ENCODE results near the gene NACC1.

The NACC1 gene

GRCh38 chr19:13089139-13089856 lies 28.8 kb upstream of the NACC1 start:
- DNase-seq, result peak; percentile 31

- DNase-seq, result no peak
These were observed 28.1 kb upstream of the NACC1 start for GRCh38 chr19:13089857-13090507.

- DNase-seq, result no peak
These were observed 27.4 kb upstream of the NACC1 start for GRCh38 chr19:13090511-13091231.

GRCh38 chr19:13091400-13092157 lies 26.5 kb upstream of the NACC1 start:
- DNase-seq, result peak; percentile 95

- no peak for DNase-seq
These were observed 25.9 kb upstream of the NACC1 start for GRCh38 chr19:13092158-13092543.

GRCh38 chr19:13092606-13093235 lies 25.3 kb upstream of the NACC1 start:
- peak; percentile 38 for DNase-seq

- DNase-seq, result peak; percentile 82
These were observed 24.5 kb upstream of the NACC1 start for GRCh38 chr19:13093407-13094105.

- DNase-seq, result no peak
These were observed 24.0 kb upstream of the NACC1 start for GRCh38 chr19:13094106-13094504.

GRCh38 chr19:13094771-13095392 lies 23.2 kb upstream of the NACC1 start:
- DNase-seq, result no peak

- no peak for DNase-seq
These were observed 22.7 kb upstream of the NACC1 start for GRCh38 chr19:13095393-13095784.

- DNase-seq, result no peak
These were observed 21.8 kb upstream of the NACC1 start for GRCh38 chr19:13095934-13096927.

GRCh38 chr19:13097033-13097462 lies 21.0 kb upstream of the NACC1 start:
- no peak for DNase-seq

GRCh38 chr19:13097463-13098258 lies 20.4 kb upstream of the NACC1 start:
- no peak for DNase-seq

GRCh38 chr19:13098277-13099072 lies 19.6 kb upstream of the NACC1 start:
- DNase-seq, result peak; percentile 78

GRCh38 chr19:13099073-13099999 lies 18.7 kb upstream of the NACC1 start:
- DNase-seq, result peak; percentile 73

GRCh38 chr19:13100031-13100588 lies 18.0 kb upstream of the NACC1 start:
- DNase-seq, result peak; percentile 44
